Stimulated activated memory B cell treated with anti-CD40 and anti-IgM and Interleukin-4, amounts not matched to agents 10 μg/mL and 1 μg/mL and 100 μg/mL, for 72 hours (primary cell): ENCODE results near the gene PSMA3.
"Not testable (repeated sequence)": the region's sequence is repeated elsewhere in the genome, so short reads cannot be mapped to it uniquely, and the experiment has no call there.

ENCODE experiments used
- ATAC-seq: fragments of 150-1000 bp; cut with Tn5 transposase; 2 replicates; pipeline ENCODE4 v1.10.0; 2021
- H3K27ac Mint-ChIP-seq: one replicate; pipeline ENCODE4 v1.8.0; 2022; ENCODE audit warnings: mild to moderate bottlenecking, mixed read lengths
- H3K27me3 Mint-ChIP-seq: one replicate; pipeline ENCODE4 v1.8.0; 2022; ENCODE audit warnings: mixed read lengths
- H3K36me3 Mint-ChIP-seq: one replicate; pipeline ENCODE4 v1.8.0; 2022; ENCODE audit warnings: mixed read lengths
- H3K4me1 Mint-ChIP-seq: one replicate; pipeline ENCODE4 v1.8.0; 2022; ENCODE audit warnings: mixed read lengths
- H3K4me3 Mint-ChIP-seq: one replicate; pipeline ENCODE4 v1.8.0; 2022; ENCODE audit warnings: mild to moderate bottlenecking, moderate library complexity, mixed read lengths
- H3K9me3 Mint-ChIP-seq: one replicate; pipeline ENCODE4 v1.8.0; 2022; ENCODE audit warnings: mixed read lengths

The PSMA3 gene

DNA sequence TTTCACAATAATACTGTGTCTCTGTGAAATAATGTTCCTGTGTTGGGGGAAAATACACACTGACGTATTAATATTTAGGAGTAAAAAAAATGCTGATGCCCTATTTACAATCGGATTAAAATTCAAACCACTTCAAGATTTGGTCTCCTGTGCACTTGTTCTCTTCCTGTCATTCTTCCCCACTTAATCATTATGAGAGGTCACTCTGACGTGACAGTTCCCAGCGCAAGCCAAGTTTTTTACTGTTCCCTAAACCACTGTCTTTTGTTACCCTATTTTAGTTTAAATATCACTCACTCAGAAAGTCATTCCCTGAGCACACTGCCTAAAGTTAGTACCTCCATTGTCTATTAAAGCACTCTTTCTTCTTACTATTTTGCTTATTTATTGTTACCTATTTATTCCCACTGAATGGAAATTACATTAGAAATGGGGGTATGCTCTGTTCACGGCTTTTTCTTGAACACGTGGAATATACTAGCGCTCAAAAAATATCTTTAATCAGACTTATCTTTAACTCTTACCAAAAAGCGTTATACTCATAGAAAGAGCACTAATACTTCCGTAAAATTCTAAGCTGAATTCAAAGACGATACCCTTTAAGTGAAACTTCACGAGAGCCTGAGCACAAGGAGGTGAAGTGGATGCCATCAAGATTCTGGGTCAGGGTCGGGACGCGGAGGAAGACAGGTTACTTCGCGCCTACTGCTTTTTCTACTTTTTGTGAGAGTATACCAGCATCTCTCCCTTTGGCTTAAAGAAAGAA is 670 bp upstream of the PSMA3 start:
- H3K4me1 Mint-ChIP-seq: peaks cover 47% of the 10 kb centered on the region
- peak; percentile 65 for ATAC-seq
- no peaks in the 10 kb centered on the region for H3K27me3 Mint-ChIP-seq
- H3K9me3 Mint-ChIP-seq: no peaks in the 10 kb centered on the region
- H3K36me3 Mint-ChIP-seq: peaks cover 13% of the 10 kb centered on the region
- peak overlapping the region; percentile 94 for H3K4me3 Mint-ChIP-seq
- peak overlapping the region; percentile 95 for H3K27ac Mint-ChIP-seq

DNA sequence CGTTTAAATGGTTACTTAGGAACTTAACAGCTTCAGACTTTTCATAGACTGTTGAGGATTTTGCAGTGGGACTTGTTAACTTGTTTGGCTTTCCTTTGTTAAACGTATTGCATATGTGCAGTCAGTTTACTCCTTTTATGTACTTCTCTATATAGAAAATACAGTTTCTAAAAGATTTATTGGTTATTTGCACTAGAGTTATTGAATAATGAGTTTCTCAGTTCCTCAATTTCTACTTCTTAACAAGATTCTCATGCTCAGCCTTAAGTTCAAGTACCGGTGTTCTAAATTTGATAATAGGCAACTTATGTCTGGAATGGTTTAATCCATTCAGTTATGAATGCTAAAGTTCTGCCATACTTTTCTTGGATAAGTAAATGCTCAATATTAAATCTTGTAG is 919 bp downstream of the PSMA3 start:
- Mint-ChIP-seq H3K4me1 (peaks cover 48% of the 10 kb centered on the region), H3K4me3 (peak overlapping the region; percentile 94), H3K27me3 (no peaks in the 10 kb centered on the region), H3K27ac (peak overlapping the region; percentile 95), H3K9me3 (no peaks in the 10 kb centered on the region), H3K36me3 (peaks cover 20% of the 10 kb centered on the region)
- ATAC-seq: no peak

DNA sequence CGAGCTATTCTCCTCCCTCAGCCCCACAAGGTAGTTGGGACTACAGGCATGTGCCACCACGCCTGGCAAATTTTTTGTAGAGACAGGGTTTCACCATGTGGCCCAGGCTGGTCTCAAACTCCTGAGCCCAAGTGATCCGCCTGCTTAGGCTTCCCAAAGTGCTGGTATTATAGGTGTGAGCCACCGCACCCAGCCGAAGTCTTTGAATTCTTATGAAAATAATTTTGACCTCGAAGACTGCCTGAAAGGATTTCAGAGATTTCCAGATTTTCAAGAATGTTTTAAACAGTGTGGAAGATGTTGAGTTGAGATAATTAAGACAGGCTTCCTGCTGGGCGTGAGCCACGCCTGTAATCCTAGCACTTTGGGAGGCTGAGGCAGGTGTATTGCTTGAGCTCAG is 5.0 kb downstream of the PSMA3 start:
- ATAC-seq: no peak
- Mint-ChIP-seq H3K4me3 (no peak overlapping the region), H3K4me1 (peaks cover 31% of the 10 kb centered on the region), H3K9me3 (no peaks in the 10 kb centered on the region), H3K36me3 (peaks cover 33% of the 10 kb centered on the region), H3K27me3 (no peaks in the 10 kb centered on the region), H3K27ac (peak overlapping the region; percentile 31)

DNA sequence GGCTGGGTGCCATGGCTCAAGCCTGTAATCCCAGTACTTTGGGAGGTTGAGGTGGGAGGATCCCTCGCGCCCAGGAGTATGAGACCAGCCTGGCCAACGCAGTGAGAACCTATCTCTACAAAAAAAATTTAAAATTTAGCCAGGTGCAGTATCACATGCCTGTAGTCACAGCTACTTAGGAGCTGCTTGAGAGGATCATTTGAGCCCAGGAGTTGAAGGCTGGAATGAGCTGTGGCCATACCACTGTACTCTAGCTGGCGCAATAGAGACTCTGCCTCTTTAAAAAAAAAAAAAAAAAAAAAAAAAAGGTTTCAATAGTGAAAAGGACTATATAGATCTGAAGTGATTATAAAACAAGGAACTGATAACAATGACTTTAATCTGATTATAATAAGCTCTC is 13.5 kb downstream of the PSMA3 start:
- no peaks in the 10 kb centered on the region for H3K4me1 Mint-ChIP-seq
- H3K27ac Mint-ChIP-seq: no peak overlapping the region
- no peaks in the 10 kb centered on the region for H3K9me3 Mint-ChIP-seq
- no peak overlapping the region for H3K4me3 Mint-ChIP-seq
- ATAC-seq: no peak
- peaks cover 27% of the 10 kb centered on the region for H3K36me3 Mint-ChIP-seq
- H3K27me3 Mint-ChIP-seq: no peaks in the 10 kb centered on the region

GRCh38 chr14:58262005-58262404 is 17.4 kb downstream of the PSMA3 start:
- not testable (repeated sequence) for H3K9me3 Mint-ChIP-seq, H3K27me3 Mint-ChIP-seq, ATAC-seq, H3K4me3 Mint-ChIP-seq
- Mint-ChIP-seq H3K4me1 (peaks cover 11% of the 10 kb centered on the region), H3K36me3 (peaks cover 50% of the 10 kb centered on the region), H3K27ac (peak overlapping the region; percentile 53)

DNA sequence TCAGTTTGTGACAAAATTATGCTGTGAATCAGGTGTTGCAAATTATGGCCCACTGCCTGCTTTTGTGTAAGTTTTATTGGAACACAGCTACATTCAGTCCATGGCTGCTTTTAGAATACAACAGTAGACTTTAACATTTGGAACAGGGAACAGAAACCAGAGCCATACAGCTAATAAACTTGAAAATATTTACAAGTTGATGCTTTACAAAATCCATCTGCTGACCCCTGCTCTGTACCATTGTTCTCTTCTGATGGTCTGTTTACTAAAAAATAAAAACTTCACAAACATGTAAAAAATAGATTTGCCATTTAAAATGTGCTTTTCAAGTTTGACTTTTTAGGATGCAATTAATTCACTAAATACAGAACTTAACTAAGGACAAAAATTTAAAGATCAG is 20.8 kb downstream of the PSMA3 start:
- Mint-ChIP-seq H3K4me3 (no peak overlapping the region), H3K27ac (peak overlapping the region; percentile 29), H3K36me3 (peaks cover 41% of the 10 kb centered on the region), H3K27me3 (no peaks in the 10 kb centered on the region), H3K4me1 (peaks cover 11% of the 10 kb centered on the region), H3K9me3 (no peaks in the 10 kb centered on the region)
- no peak for ATAC-seq

GRCh38 chr14:58270628-58271027 is 26.0 kb downstream of the PSMA3 start:
- H3K4me1 Mint-ChIP-seq: peaks cover 18% of the 10 kb centered on the region
- peaks cover 43% of the 10 kb centered on the region for H3K36me3 Mint-ChIP-seq
- no peaks in the 10 kb centered on the region for H3K27me3 Mint-ChIP-seq
- no peak for ATAC-seq
- no peak overlapping the region for H3K4me3 Mint-ChIP-seq
- no peaks in the 10 kb centered on the region for H3K9me3 Mint-ChIP-seq
- no peak overlapping the region for H3K27ac Mint-ChIP-seq

- H3K4me3 Mint-ChIP-seq: no peak overlapping the region
Measured at GRCh38 chr14:58272588-58273372, 28.1 kb downstream of the PSMA3 start.

GRCh38 chr14:58274881-58275280 is 30.2 kb downstream of the PSMA3 start:
- no peak for ATAC-seq
- H3K36me3 Mint-ChIP-seq: peaks cover 53% of the 10 kb centered on the region
- no peaks in the 10 kb centered on the region for H3K9me3 Mint-ChIP-seq
- no peaks in the 10 kb centered on the region for H3K27me3 Mint-ChIP-seq
- H3K4me1 Mint-ChIP-seq: peaks cover 31% of the 10 kb centered on the region
- no peak overlapping the region for H3K4me3 Mint-ChIP-seq
- peak overlapping the region; percentile 70 for H3K27ac Mint-ChIP-seq

More at GRCh38 chr14:58272588-58273372, 28.1 kb downstream of the PSMA3 start:
- H3K9me3 Mint-ChIP-seq: no peaks in the 10 kb centered on the region
- peaks cover 25% of the 10 kb centered on the region for H3K4me1 Mint-ChIP-seq
- ATAC-seq: no peak
- H3K27me3 Mint-ChIP-seq: no peaks in the 10 kb centered on the region
- no peak overlapping the region for H3K27ac Mint-ChIP-seq
- H3K36me3 Mint-ChIP-seq: peaks cover 38% of the 10 kb centered on the region

DNA sequence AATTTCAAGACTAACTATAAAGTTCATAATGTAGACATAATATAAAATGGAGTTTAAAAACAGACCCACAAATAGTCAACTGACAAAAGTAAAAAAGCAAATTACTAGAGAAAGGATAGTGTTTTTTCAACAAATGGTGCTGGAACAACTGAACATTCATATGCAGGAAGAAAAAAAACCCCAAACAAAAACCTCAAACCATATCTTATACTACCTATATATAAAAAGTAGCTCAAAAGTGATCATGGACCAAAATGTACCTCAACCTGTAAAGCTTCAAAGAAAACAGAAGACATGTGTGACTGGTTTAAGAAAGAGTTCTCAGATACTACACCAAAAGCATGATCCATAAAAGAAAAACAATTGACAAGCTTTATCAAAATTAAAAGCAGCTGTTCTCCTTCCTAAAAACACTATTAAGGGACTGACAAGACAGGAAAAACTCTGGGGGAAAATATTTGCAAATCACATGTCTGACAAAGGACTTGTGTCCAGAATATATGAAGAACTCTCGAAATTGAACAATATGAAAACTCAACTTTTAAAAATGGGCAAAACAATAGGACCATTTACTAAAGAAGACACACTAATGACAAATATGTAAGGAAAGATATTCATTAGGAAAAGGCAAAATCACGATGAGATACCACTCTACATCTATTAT is 31.0 kb downstream of the PSMA3 start:
- peak overlapping the region; percentile 70 for H3K27ac Mint-ChIP-seq
- peaks cover 39% of the 10 kb centered on the region for H3K4me1 Mint-ChIP-seq
- no peak overlapping the region for H3K4me3 Mint-ChIP-seq
- H3K36me3 Mint-ChIP-seq: peaks cover 54% of the 10 kb centered on the region
- H3K27me3 Mint-ChIP-seq: no peaks in the 10 kb centered on the region
- ATAC-seq: no peak
- no peaks in the 10 kb centered on the region for H3K9me3 Mint-ChIP-seq

DNA sequence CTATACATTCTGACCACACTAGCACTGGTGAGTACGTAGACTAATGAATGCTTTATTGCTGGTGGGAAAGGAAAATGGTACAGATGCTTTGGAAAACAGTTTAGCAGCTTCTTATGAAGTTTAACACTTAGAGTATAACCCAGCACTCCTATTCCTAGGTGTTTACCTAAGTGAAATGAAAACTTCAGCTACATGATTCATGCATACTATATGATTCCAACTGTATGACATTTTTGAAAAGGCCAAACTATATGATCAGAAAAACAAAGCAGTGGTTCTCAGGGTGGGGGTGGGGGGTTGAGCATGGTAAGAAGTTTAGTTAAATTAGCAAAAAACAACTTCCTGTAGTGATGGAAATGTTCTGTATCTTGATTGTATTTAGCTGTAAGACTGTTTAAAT is 31.6 kb downstream of the PSMA3 start:
- Mint-ChIP-seq H3K4me3 (no peak overlapping the region), H3K9me3 (no peaks in the 10 kb centered on the region), H3K36me3 (peaks cover 56% of the 10 kb centered on the region), H3K4me1 (peaks cover 44% of the 10 kb centered on the region), H3K27me3 (no peaks in the 10 kb centered on the region), H3K27ac (peak overlapping the region; percentile 70)
- no peak for ATAC-seq

GRCh38 chr14:58278177-58278576 is 33.5 kb downstream of the PSMA3 start:
- Mint-ChIP-seq H3K9me3 (no peaks in the 10 kb centered on the region), H3K27me3 (no peaks in the 10 kb centered on the region), H3K27ac (no peak overlapping the region), H3K4me3 (no peak overlapping the region), H3K36me3 (peaks cover 60% of the 10 kb centered on the region), H3K4me1 (peaks cover 61% of the 10 kb centered on the region)
- no peak for ATAC-seq

DNA sequence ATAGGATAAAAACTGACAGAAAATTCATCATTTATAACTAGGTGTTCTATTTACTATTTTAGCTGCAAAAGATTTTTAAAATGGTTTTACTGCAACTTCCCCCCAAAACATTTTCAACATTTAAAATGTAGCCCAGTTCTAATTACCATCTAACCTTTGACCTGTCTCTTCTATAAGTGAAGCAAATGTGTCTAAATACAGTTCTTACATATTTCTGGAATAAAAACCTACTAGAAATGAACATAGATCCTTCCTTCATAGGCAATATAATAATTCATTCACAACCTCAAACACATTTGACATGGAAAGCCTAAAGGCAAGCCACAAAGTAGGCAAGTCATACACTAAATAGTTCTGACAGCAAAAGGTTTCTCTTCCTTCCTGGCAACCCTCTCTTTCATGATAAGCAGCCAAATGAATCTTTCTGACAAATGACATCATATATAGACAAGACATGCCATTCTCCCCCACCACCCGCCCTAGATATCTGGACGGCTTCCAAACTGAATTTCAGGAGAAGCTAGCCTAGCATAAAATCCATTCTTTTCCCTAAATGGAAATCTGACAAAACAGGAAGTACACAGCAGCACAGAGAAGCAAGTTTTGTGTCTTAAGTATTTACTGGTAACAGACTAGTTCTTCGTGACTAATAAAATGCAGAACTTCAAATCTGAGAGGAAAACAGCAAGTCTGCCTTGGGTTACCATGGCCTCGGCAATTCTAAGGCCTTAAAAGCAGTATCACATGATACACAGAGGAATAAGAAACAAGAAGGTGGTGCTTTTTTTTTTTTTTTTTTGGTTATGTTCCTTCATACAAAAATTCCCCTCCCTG is 36.5 kb downstream of the PSMA3 start:
- peak; percentile 93 for ATAC-seq
- H3K27ac Mint-ChIP-seq: peak overlapping the region; percentile 95
- H3K4me1 Mint-ChIP-seq: peaks cover 44% of the 10 kb centered on the region
- H3K27me3 Mint-ChIP-seq: no peaks in the 10 kb centered on the region
- peaks cover 60% of the 10 kb centered on the region for H3K36me3 Mint-ChIP-seq
- H3K9me3 Mint-ChIP-seq: no peaks in the 10 kb centered on the region
- peak overlapping the region; percentile 64 for H3K4me3 Mint-ChIP-seq

- Mint-ChIP-seq H3K9me3 (no peaks in the 10 kb centered on the region), H3K36me3 (peaks cover 60% of the 10 kb centered on the region), H3K27ac (peak overlapping the region; percentile 95), H3K4me3 (no peak overlapping the region), H3K27me3 (no peaks in the 10 kb centered on the region), H3K4me1 (peaks cover 39% of the 10 kb centered on the region)
- no peak for ATAC-seq
Measured at GRCh38 chr14:58281969-58282368, 37.3 kb downstream of the PSMA3 start.
